ENCODE measurements around the gene PLRG1. TPM values are rescaled to one million over a fixed set of nuclear protein-coding genes. Genes with fewer than 3 reads are reported as not detected.
A peak's percentile ranks its signal among the peaks of the same experiment; 100 is the strongest.

Gene PLRG1
- total RNA-seq, 1 donor from 2014 or later: 28.3 TPM

DNA sequence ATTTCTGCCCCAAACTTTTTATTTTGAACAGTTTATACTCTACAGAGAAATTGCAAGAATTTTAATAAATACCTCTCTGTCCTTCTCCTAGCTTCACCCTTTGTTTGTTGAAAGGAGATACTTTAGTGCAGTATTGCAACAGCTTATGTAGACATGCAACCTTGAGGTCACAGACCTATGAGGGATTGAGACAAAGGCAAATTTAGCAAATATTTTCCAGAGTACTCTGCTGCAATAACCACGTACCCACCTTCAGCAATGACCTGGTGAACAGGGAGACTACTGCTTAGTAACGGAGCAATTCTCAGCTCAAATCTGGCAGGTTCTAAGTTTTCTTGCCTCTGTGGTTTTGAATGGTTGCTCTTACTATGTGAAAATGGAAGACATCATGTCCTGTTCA is 27.1 kb upstream of the PLRG1 start:
- DNase-seq (ENCODE audit: low spot score) (peak; percentile 58), ATAC-seq (peak; percentile 71)

DNA sequence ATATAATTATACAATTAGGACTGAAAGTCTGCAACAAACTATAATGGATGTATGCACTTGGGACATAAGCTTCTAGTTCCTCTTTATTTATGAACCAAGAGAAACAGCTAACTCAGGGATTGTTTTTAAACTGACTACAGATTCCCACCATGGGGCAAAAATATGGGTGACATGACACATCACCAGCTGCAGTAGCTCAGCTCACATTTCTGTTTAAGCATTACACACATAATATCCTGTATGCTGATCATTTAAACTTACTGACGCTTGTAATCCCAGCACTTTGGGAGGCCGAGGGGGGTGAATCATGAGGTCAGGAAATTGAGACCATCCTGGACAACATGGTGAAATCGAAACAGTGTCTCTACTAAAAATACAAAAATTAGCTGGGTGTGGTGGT is 24.1 kb upstream of the PLRG1 start:
- ATAC-seq (no peak), DNase-seq (ENCODE audit: low spot score) (no peak)

DNA sequence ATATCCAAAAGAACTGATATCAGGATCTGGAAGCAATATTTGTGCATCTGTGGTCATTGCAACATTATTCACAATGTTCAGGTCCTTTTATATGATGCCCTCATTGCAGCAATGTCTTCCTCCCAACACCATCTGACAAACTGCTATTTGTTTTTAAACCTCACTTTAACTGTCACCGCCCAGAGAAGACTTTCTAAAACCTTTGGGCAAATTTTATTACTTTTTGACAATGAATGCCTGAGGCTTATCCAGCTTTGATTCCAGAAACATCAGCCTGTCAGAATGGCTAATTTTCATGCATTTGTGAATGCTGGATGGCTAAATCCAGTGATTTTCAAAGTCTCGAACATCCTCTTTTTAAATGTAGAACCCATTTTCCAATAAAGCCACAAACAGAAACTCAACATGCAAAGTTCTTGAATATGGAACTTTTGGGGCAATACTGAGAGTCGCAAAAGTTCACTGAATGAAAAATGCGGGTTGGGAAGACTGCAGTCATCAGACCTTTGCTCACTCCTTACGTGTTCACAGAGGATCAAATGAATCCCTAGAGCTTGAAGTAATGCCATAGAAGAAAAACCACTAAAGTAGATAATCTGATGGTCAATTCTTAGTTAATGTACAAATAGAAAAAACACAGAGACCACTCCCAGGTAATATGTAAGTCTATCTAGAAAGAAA is 23.1 kb upstream of the PLRG1 start:
- ATAC-seq (peak; percentile 8), DNase-seq (ENCODE audit: low spot score) (no peak)

DNA sequence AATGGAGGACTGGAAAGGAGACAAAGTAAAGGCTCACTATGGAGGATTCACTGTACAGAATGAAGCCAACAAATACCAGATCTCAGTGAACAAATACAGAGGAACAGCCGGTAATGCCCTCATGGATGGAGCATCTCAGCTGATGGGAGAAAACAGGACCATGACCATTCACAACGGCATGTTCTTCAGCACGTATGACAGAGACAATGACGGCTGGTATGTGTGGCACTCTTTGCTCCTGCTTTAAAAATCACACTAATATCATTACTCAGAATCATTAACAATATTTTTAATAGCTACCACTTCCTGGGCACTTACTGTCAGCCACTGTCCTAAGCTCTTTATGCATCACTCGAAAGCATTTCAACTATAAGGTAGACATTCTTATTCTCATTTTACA is 19.4 kb upstream of the PLRG1 start:
- ATAC-seq (no peak), DNase-seq (ENCODE audit: low spot score) (no peak)

DNA sequence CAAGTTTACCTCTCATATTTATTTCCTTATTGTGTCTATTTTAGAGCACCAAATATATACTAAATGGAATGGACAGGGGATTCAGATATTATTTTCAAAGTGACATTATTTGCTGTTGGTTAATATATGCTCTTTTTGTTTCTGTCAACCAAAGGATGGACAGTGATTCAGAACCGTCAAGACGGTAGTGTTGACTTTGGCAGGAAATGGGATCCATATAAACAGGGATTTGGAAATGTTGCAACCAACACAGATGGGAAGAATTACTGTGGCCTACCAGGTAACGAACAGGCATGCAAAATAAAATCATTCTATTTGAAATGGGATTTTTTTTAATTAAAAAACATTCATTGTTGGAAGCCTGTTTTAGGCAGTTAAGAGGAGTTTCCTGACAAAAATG is 18.8 kb upstream of the PLRG1 start:
- no peak for ATAC-seq
- DNase-seq (ENCODE audit: low spot score): no peak

DNA sequence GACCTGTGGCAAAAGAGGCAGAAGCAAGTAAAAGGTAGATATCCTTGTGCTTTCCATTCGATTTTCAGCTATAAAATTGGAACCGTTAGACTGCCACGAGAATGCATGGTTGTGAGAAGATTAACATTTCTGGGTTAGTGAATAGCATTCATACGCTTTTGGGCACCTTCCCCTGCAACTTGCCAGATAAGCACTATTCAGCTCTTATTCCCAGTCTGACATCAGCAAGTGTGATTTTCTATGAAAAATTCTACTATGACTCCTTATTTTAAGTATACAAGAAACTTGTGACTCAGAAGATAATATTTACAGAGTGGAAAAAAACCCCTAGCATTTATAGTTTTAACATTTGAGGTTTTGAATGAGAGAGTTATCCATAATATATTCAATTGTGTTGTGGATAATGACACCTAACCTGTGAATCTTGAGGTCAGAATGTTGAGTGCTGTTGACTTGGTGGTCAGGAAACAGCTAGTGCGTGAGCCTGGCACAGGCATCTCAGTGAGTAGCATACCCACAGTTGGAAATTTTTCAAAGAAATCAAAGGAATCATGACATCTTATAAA is 16.5 kb upstream of the PLRG1 start:
- ATAC-seq: no peak

DNA sequence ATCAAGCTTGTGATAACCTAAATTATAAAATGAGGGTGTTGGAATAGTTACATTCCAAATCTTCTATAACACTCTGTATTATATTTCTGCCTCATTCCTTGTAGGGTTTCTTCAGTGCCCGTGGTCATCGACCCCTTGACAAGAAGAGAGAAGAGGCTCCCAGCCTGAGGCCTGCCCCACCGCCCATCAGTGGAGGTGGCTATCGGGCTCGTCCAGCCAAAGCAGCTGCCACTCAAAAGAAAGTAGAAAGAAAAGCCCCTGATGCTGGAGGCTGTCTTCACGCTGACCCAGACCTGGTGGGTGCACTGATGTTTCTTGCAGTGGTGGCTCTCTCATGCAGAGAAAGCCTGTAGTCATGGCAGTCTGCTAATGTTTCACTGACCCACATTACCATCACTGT is 15.5 kb upstream of the PLRG1 start:
- DNase-seq (ENCODE audit: low spot score) (no peak), ATAC-seq (peak; percentile 10)

More for the DNA sequence above, 16.5 kb upstream of the PLRG1 start:
- DNase-seq (ENCODE audit: low spot score): no peak

DNA sequence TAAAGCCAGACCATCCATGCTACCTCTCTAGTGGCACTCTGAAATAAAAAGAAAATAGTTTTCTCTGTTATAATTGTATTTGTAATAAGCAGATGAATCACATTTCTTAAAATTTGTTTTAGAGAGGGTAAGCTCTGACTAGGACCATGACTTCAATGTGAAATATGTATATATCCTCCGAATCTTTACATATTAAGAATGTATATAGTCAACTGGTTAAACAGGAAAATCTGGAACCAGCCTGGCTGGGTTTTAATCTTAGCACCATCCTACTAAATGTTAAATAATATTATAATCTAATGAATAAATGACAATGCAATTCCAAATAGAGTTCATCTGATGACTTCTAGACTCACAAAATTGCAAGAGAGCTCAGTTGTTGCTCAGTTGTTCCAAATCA is 14.1 kb upstream of the PLRG1 start:
- DNase-seq (ENCODE audit: low spot score): no peak
- no peak for ATAC-seq

DNA sequence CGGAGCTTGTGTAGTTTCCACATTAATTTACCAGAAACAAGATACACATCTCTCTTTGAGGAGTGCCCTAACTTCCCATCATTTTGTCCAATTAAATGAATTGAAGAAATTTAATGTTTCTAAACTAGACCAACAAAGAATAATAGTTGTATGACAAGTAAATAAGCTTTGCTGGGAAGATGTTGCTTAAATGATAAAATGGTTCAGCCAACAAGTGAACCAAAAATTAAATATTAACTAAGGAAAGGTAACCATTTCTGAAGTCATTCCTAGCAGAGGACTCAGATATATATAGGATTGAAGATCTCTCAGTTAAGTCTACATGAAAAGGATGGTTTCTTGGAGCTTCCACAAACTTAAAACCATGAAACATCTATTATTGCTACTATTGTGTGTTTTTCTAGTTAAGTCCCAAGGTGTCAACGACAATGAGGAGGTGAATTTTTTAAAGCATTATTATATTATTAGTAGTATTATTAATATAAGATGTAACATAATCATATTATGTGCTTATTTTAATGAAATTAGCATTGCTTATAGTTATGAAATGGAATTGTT is 12.6 kb upstream of the PLRG1 start, which contains the start of gene FGB:
FGB (plus strand) TSS at position 315 of the 558 bp plus-strand sequence; CDS start at position 323, 8 bp downstream.
- DNase-seq (ENCODE audit: low spot score) (no peak), ATAC-seq (peak; percentile 39)

DNA sequence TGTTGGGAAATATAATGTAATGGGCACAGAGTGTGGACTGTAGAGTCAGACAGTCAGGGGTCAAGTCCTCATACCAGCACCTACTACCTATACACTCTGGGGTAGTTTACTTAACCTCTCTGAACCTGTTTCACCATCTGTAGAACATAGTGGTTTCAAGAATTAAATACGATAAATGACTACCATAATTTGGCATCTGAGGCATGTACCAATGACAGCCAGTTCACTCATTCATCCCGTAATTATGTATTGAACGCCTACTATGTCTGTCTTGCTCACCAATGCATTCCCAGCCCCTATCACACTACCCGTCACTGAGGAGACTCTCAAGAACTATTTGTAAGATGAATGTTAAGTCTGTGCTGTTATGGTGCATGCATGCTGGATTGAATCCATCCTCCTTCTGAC is 10.6 kb upstream of the PLRG1 start:
- ATAC-seq: peak; percentile 42
- no peak for DNase-seq (ENCODE audit: low spot score)

DNA sequence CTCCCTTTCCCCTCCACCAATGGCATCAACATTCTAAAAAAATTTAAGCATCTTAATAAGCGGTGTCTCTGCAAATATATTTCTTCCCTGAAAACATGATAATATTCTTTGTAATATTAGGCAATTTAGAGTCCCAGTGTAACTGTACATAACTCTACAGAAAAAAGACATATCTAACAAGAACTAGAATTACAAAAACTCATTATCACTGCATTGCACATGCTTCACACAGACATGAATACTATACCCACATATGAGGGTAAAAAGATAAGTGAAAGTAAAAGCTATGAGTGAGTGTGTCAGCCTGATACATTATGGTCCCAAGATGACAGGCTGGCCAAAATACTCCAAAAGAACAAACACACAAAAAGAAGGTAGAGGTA is 10.2 kb upstream of the PLRG1 start:
- DNase-seq (ENCODE audit: low spot score): no peak
- peak; percentile 15 for ATAC-seq

DNA sequence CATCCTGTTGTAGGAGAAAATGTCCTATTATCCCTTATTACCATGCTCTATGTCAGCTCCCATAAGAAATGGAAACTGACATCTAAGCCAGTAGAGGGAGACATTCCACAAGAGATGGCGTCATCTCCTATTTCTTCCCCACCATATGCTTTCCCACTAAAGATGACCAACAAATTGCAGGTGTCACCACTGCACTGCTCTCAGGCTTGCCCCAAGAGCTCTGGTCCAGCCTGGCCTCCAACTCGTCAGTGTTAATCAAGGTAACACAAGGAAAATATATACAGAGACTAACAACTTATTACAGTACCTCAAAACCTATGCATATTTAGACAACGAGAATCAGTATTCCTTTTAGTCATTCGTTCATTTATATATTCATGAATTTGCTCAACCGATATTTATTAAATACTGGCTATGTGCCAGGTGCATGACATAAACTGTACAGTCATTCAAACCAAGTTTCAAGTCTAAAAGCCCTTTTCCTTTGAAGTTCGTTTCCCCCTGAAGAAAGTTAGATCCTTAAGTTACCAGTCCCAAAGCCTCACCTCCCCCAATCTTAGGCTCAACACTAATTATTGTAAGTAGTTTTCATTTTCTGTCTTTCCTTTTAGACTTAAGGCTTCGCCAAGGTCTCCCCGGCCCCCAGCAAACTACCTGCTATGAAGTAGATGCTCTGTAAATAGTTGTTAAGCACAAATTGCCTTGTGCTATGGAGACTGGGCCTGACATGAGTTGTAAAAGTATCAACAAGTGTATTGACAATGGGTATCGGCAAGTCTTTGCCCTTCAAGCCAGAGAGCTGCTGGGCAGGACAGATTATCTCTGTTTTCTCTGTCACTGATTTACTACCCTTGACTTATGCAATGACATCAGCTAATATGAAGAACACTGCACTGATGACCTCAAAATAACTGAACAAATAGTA is 9.6 kb upstream of the PLRG1 start:
- DNase-seq (ENCODE audit: low spot score) (peak; percentile 76), ATAC-seq (peak; percentile 77)

DNA sequence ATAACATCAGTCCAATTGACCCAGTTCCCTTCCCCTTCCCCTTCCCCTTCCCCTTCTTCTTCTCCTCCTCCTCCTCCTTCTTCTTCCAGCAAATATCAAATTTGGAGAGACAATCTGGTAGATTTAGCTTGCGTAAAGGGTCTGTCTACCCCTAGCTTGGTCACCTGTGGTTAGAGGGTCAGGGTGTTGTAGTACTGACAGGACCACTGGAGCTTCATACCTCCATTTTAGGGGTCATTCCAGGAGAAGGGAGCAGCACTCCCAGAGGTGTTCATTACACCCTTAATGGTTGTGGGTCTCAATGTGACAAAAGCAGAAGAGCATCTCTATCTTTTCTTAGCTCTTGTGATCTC is 8.9 kb upstream of the PLRG1 start:
- ATAC-seq (no peak), DNase-seq (ENCODE audit: low spot score) (no peak)

DNA sequence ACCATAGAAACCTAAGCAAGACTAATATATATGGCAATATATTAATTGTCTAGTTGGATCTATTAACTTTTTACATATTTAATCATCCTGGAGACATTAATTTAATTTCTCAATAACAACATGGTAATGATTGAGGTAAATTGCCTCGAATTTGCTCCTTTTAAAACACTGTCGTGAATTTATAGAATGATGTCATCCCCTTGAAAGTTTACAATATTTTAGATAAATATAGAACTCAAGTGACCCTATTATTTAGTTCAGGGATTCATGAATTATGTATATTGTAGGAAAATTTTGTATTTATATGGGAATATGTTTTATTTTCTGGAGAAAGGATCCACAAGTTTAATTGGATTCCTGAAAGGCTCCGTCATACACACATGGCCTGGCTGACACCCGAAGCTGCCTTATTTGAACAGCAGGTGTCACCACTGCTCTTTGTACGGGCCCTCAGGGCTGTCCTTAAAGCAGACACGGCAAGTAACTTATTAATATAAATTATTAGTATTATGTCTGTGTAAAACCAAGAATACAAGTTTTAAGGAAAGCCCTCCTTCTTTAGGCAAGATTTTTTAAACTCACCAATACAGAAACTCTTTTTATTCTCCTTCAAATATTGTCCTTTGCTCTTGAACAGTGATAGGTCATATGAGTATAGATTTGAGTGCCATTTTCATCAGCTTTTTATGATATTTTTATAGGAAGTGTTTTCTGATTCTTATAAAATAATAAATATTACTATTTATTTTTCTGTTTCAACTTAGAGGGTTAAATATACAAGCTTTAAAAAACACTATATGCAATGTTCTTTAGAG is 1.9 kb upstream of the PLRG1 start:
- ATAC-seq (peak; percentile 67), DNase-seq (ENCODE audit: low spot score) (peak; percentile 74)

DNA sequence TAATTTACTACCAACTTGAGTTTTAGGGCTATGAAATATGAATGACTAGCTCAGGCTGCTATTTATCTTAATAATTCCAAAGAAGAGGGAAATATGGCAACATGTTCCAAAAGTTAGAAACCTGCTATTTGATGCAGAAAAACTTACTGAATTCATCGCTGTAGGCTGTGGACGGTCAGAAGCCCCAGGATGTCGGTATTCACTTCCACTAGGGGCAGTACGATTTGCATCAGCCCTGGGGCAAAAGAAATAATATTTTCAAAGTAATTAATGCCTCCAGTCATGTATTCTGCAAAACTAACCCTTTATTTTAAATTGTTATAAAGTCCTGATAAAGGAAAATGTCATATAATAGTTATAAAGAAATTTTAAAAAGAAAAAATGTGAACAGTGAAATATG is 4.5 kb downstream of the PLRG1 start:
- no peak for ATAC-seq

DNA sequence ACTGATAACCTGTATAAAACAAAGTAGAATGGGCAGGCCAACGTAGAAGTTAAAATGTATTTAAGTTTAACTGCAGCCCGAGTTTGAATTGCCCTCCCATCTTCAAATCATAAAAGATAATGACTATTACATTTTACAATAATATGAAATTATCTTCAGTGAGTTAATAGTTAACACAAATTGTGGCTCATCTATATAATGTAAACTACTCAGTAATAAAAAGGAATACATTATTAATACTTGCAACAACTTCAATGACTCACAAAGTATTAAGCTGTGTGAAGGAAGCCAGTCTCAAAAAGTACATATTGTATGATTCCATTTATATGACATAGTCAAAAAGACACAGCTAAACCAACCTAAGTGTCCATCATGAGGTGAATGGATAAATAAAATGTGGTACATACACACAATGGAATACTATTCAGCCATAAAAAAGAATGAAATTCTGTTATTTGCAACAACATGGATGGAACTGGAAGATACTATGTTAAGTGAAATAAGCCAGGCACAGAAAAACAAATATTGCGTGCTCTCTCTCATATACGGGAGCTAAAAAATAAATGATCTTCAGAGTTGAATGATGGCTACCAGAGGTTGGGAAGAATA is 7.8 kb downstream of the PLRG1 start:
- no peak for ATAC-seq
- no peak for DNase-seq (ENCODE audit: low spot score)

More for the DNA sequence above, 4.5 kb downstream of the PLRG1 start:
- DNase-seq (ENCODE audit: low spot score): no peak

DNA sequence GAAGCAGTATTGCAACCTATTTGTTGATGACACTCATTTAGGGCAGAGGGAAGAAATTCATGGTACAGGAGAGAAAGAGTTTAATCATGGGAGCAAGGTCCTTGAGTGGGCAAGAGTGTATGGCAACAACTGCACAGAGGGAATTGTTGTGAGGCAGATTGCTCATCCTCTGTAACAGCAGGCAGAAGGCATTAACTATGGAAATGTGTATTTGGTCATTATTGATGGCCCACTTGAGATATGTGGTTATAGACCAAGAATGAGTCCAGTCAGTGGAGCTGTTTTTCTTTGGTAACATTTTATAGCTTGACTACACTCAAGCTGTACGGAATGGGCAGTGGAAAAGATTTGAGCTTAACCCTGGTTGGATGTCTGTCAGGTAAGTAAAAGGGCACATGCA is 15.9 kb downstream of the PLRG1 start:
- no peak for DNase-seq (ENCODE audit: low spot score)
- no peak for ATAC-seq

DNA sequence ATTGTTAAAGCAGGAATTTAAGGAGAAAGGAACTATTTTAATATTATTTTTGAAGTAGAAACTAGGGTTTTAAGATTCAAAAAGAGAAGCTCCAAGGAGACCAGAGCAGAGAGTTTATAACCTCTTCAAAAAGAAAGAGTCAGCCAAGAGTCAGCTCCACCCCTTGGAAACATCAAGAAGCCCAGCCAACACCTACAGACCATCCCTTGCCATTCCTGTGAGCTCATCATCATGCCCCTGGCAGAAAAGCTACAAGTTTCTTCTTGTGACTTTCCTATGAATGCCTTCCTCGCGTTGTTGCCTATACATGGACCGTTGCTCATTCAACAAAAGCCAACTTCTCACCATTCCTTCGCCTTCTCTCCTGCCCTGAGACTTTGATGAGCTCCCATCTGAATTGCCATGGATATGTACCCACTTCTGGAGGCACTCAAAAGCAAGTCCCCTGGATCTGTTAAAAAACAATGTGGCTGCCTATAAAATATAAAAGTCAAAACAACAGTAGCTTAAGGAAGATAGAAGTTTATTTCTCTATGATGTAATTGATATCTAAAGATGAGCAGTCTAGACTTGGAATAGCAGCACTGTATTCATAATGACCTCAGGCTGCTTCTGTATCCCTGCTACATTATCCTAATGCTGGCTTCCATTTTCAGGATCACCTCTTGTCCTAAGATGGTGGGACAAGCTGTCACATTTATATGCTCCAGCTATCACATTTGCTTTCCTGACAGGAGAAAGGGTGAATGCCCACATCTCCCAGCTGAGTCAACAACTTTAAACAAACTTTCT is 20.3 kb downstream of the PLRG1 start:
- no peak for ATAC-seq

DNA sequence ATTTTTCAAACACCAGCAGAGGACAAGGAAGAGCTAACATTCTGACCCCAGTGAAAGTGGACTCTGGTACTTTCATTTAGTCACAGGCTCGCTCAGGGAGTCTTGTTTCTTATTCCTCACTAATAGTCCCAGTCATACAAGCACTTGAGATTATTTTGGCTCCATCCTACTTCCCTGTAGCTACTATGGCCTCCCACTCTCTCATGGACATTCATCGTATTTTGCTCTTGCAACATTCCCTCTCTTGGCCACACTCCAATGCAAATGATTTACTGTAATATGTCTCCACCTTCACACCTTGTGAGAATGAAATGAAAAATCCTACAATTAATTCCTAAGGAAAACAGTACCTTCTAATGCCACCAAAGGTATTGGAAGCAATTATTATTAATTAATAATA is 21.3 kb downstream of the PLRG1 start:
- ATAC-seq (no peak), DNase-seq (ENCODE audit: low spot score) (no peak)

More for the DNA sequence above, 20.3 kb downstream of the PLRG1 start:
- no peak for DNase-seq (ENCODE audit: low spot score)
